Body of pancreas (tissue), 4 donors: ENCODE results near the gene CTNNBIP1.

ENCODE experiments used
- POLR2A ChIP-seq, 3 donors: fragments of 450-650 bp; IDR thresholded peaks; one replicate each; pipeline ENCODE4 v1.6.1; 2016; ENCODE audit warnings: antibody characterized with exemption in 3 of 3, mild to moderate bottlenecking in 2 of 3
- TF ChIP-seq, protein P1 (sequence below), 7 experiments: fragments of 450-650 bp in 4 of 7; fragments of 200-600 bp in 3 of 7; sonication (generic) in 3 of 7; IDR thresholded peaks; one replicate each; pipeline ENCODE4 v1.5.1; 2016 to 2019; ENCODE audit warnings: antibody characterized with exemption in 7 of 7

DNA sequence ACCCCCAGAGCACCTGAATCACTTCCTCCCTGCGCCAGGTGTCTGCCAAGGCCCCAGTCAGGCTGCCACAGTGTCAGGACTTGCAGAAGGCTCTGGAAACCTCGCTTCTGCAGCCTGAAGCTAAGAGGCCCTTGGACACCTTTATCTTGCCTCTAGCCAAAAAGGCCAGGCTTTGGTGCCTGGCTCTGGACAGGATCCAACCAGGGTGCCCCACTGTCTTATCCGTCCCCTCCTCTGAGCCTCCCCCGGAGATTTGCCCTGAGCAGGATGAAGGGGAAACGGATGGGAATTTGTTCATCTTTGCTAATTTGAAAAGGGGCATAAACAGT, 73.5 kb downstream of the CTNNBIP1 start:
- TF ChIP-seq, protein P1, sequence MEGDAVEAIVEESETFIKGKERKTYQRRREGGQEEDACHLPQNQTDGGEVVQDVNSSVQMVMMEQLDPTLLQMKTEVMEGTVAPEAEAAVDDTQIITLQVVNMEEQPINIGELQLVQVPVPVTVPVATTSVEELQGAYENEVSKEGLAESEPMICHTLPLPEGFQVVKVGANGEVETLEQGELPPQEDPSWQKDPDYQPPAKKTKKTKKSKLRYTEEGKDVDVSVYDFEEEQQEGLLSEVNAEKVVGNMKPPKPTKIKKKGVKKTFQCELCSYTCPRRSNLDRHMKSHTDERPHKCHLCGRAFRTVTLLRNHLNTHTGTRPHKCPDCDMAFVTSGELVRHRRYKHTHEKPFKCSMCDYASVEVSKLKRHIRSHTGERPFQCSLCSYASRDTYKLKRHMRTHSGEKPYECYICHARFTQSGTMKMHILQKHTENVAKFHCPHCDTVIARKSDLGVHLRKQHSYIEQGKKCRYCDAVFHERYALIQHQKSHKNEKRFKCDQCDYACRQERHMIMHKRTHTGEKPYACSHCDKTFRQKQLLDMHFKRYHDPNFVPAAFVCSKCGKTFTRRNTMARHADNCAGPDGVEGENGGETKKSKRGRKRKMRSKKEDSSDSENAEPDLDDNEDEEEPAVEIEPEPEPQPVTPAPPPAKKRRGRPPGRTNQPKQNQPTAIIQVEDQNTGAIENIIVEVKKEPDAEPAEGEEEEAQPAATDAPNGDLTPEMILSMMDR (IDR thresholded peaks at IDR 0.05): no peak
- TF ChIP-seq POLR2A (IDR thresholded peaks at IDR 0.05): no peak
